Endothelial cell of umbilical vein (primary cell): ENCODE data around the gene PRH1. TPM values are rescaled to one million over a fixed set of nuclear protein-coding genes. Genes with fewer than 3 reads are reported as not detected.

Experiments used
- BruUV-seq: library from RNA; stranded (reverse); fragments of 400-500 nt; replicated peaks from 2 replicates; lab custom pipeline; 2021; lab: Mats Ljungman, UMichigan
- CTCF ChIA-PET: fragments of 300-600, 350-600 bp; sonication (Branson Sonifier 250); formaldehyde crosslinking; loops from one replicate; lab custom pipeline; 2021; ENCODE audit warnings: antibody characterized with exemption, inconsistent platforms; lab: Charles Lee
- POLR2A ChIA-PET: fragments of 300-600, 350-600 bp; sonication (Branson Sonifier 250); formaldehyde crosslinking; loops from one replicate; lab custom pipeline; 2021; ENCODE audit warnings: antibody characterized with exemption, inconsistent platforms; lab: Charles Lee
- DNase-seq: peaks from one replicate; pipeline ENCODE4 v3.0.0-alpha.2; 2011; ENCODE audit warnings: low read depth, low spot score
- FAIRE-seq: peaks from 2 replicates; lab custom pipeline; 2011; peaks lifted over from hg19 to GRCh38; lab: Jason Lieb, UNC
- H2AFZ ChIP-seq: 2 replicates; pipeline ENCODE4 v1.6.0; 2012; ENCODE audit warnings: low read depth, low read length, control low read depth, inconsistent platforms
- H3K27ac ChIP-seq: 2 replicates; pipeline ENCODE4 v1.5.1; 2011; ENCODE audit warnings: low read depth, mild to moderate bottlenecking, control low read depth, low read length, moderate library complexity; ENCODE audit not compliant: insufficient read depth
- H3K27me3 ChIP-seq, 2 experiments: 2 replicates each; pipeline versions ENCODE4 v1.6.0 to v1.6.1; 2011; ENCODE audit warnings: low read length in 2 of 2, mixed read lengths in 1 of 2; ENCODE audit not compliant: control insufficient read depth in 2 of 2, insufficient read depth in 2 of 2
- H3K36me3 ChIP-seq, 2 experiments: 2 replicates in 1 of 2; 3 replicates in 1 of 2; pipeline ENCODE4 v1.5.1; 2011; ENCODE audit warnings: low read length in 2 of 2, mild to moderate bottlenecking in 1 of 2, moderate library complexity in 1 of 2; ENCODE audit not compliant: control insufficient read depth in 2 of 2, insufficient read depth in 2 of 2; ENCODE audit errors: extremely low read depth in 1 of 2
- H3K4me1 ChIP-seq: 3 replicates; pipeline ENCODE4 v1.5.1; 2011; ENCODE audit warnings: mild to moderate bottlenecking, low read length; ENCODE audit not compliant: control insufficient read depth, insufficient read depth; ENCODE audit errors: extremely low read depth
- H3K4me2 ChIP-seq: 2 replicates; pipeline ENCODE4 v1.6.1; 2011; ENCODE audit warnings: low read length, control low read depth, mixed read lengths; ENCODE audit not compliant: insufficient read depth
- H3K4me3 ChIP-seq, 3 experiments: fragments of 200-600 bp in 1 of 3; sonication (generic), shearing (Covaris generic) in 1 of 3; replicated peaks in 1 of 3; 2 replicates each; pipeline ENCODE4 v1.5.1; 2011 to 2016; ENCODE audit warnings: control low read depth in 3 of 3, low read length in 3 of 3, mild to moderate bottlenecking in 2 of 3, inconsistent platforms in 1 of 3, low read depth in 1 of 3, moderate library complexity in 1 of 3; ENCODE audit not compliant: insufficient read depth in 1 of 3
- H3K79me2 ChIP-seq: 2 replicates; pipeline ENCODE4 v1.6.0; 2012; ENCODE audit warnings: low read length, inconsistent platforms; ENCODE audit not compliant: control insufficient read depth, insufficient read depth
- H3K9ac ChIP-seq: replicated peaks from 2 replicates; pipeline ENCODE3; 2011; ENCODE audit warnings: low read length, control low read depth; ENCODE audit not compliant: insufficient read depth; ENCODE audit errors: extremely low read depth
- H3K9me1 ChIP-seq: replicated peaks from 3 replicates; pipeline ENCODE4 v1.6.0; 2011; ENCODE audit warnings: mild to moderate bottlenecking, low read length; ENCODE audit not compliant: control insufficient read depth, insufficient read depth; ENCODE audit errors: extremely low read depth
- H3K9me3 ChIP-seq: replicated peaks from 2 replicates; pipeline ENCODE4 v1.5.1; 2012; ENCODE audit warnings: low read length, inconsistent platforms; ENCODE audit not compliant: control insufficient read depth, insufficient read depth
- H4K20me1 ChIP-seq: replicated peaks from 2 replicates; pipeline ENCODE3; 2011; ENCODE audit warnings: mild to moderate bottlenecking, low read length; ENCODE audit not compliant: control insufficient read depth, insufficient read depth; ENCODE audit errors: extremely low read depth
- CTCF ChIP-seq, 2 donors: IDR thresholded peaks; 1 replicate in 1 of 2; 2 replicates in 1 of 2; pipeline ENCODE4 v1.5.1; 2011; ENCODE audit warnings: low read length in 2 of 2, mild to moderate bottlenecking in 2 of 2, moderate library complexity in 2 of 2, control low read depth in 1 of 2, inconsistent platforms in 1 of 2, low read depth in 1 of 2; ENCODE audit not compliant: insufficient read depth in 1 of 2; ENCODE audit errors: extremely low read depth in 1 of 2
- EZH2 ChIP-seq: IDR thresholded peaks from 2 replicates; pipeline ENCODE4 v1.6.1; 2012; ENCODE audit warnings: borderline replicate concordance, low read depth, mild to moderate bottlenecking, moderate library complexity, low read length, inconsistent platforms; ENCODE audit not compliant: severe bottlenecking
- FOS ChIP-seq: IDR thresholded peaks from 2 replicates; pipeline ENCODE4 v1.6.1; 2011; ENCODE audit warnings: mild to moderate bottlenecking, low read length, moderate library complexity, borderline replicate concordance; ENCODE audit not compliant: insufficient read depth
- GATA2 ChIP-seq: IDR thresholded peaks from 2 replicates; pipeline ENCODE4 v1.7.0; 2011; ENCODE audit warnings: low read depth, mild to moderate bottlenecking, moderate library complexity, mixed read lengths, low read length; ENCODE audit not compliant: insufficient read length, insufficient read depth
- JUN ChIP-seq: IDR thresholded peaks from 2 replicates; pipeline ENCODE4 v1.6.1; 2011; ENCODE audit warnings: borderline replicate concordance, low read depth; ENCODE audit not compliant: insufficient read length, insufficient read depth
- MAX ChIP-seq: IDR thresholded peaks from 2 replicates; pipeline ENCODE4 v1.6.1; 2011; ENCODE audit not compliant: insufficient read depth, insufficient read length
- MYC ChIP-seq: IDR thresholded peaks from one replicate; pipeline ENCODE4 v1.6.1; 2011; ENCODE audit warnings: mild to moderate bottlenecking, low read depth, low read length
- POLR2A ChIP-seq: IDR thresholded peaks from 2 replicates; pipeline ENCODE4 v1.6.1; 2012; ENCODE audit warnings: low read depth, mild to moderate bottlenecking, control low read depth, low read length
- POLR2AphosphoS5 ChIP-seq: IDR thresholded peaks from 2 replicates; pipeline ENCODE4 v1.6.1; 2012; ENCODE audit warnings: low read depth, mild to moderate bottlenecking, control low read depth, low read length, moderate library complexity; ENCODE audit not compliant: insufficient read depth
- dilution Hi-C: fragments of 300-500 bp; cut with MboI; formaldehyde crosslinking; loops from one replicate; pipeline ENCODE4 v1.15.0; 2019; ENCODE audit warnings: low sequenced_read_pairs; ENCODE audit not compliant: extremely low pct_ligation_motif_present
- intact Hi-C: fragments of 100-400 bp; cut with micrococcal nuclease; formaldehyde crosslinking; loops from one replicate; pipeline ENCODE4 v1.10.0; 2022
- polyA plus RNA-seq, 4 experiments: library from polyadenylated mRNA; depleted of rRNA in 3 of 4; stranded (reverse) in 3 of 4; unstranded in 1 of 4; fragments of >200 nt; gene quantifications; 2 replicates each; pipeline versions ENCODE4 v1.2.1 to v1.2.3, GENCODE V29; 2011 to 2012; ENCODE audit warnings: missing spikeins in 1 of 4
- total RNA-seq: library from RNA; stranded (reverse); gene quantifications from 2 replicates; pipeline ENCODE4 v1.2.3, GENCODE V29; 2021

Gene PRH1
- total and polyA plus RNA-seq, 2 donors (not counting 3 experiments of a cell fraction or from before 2014, with no cell fraction given) = 2.3 to 16.2 TPM

- H4K20me1 ChIP-seq = no peaks in the 10 kb centered on the region
- no peaks in the 10 kb centered on the region for H3K27me3 ChIP-seq
- dilution Hi-C loops = no loop called here
- no peak for FAIRE-seq
- no peak for DNase-seq
- no peaks in the 10 kb centered on the region for H3K9me3 ChIP-seq
- no peak overlapping the region for H3K27ac ChIP-seq
- H3K9me1 ChIP-seq = no peaks in the 10 kb centered on the region
- intact Hi-C loops = no loop called here
- no peak overlapping the region for H3K4me3 ChIP-seq
- POLR2A ChIA-PET = no interaction called here
- H3K4me1 ChIP-seq = no peaks in the 10 kb centered on the region
- H3K79me2 ChIP-seq = no peaks in the 10 kb centered on the region
- no TSS peak for BruUV-seq
- no peak overlapping the region for H3K4me2 ChIP-seq
- CTCF ChIA-PET = interaction anchor here (0.6 kb wide), 1 partner anchor 493 kb away, joined by 4 read pairs; no protein-coding TSS in a partner anchor
- TF ChIP-seq GATA2 (no peak), POLR2AphosphoS5 (no peak), POLR2A (no peak), FOS (no peak), MAX (no peak), EZH2 (no peak), JUN (no peak), CTCF (IDR thresholded peaks at IDR 0.05; ENCODE audit: extremely low read depth in 1 of 2, insufficient read depth in 1 of 2, low read depth in 1 of 2, low read length in 2 of 2) (no peak), MYC (no peak)
- no peak overlapping the region for H2AFZ ChIP-seq
- H3K9ac ChIP-seq = no peak overlapping the region
- no peaks in the 10 kb centered on the region for H3K36me3 ChIP-seq
Observed at GRCh38 chr12:10910380-10910779, 26.3 kb upstream of the PRH1 start.
